ENCODE results near the gene EHMT1.
"Not testable (repeated sequence)": the region's sequence is repeated elsewhere in the genome, so short reads cannot be mapped to it uniquely, and the experiment has no call there.

The EHMT1 gene

DNA sequence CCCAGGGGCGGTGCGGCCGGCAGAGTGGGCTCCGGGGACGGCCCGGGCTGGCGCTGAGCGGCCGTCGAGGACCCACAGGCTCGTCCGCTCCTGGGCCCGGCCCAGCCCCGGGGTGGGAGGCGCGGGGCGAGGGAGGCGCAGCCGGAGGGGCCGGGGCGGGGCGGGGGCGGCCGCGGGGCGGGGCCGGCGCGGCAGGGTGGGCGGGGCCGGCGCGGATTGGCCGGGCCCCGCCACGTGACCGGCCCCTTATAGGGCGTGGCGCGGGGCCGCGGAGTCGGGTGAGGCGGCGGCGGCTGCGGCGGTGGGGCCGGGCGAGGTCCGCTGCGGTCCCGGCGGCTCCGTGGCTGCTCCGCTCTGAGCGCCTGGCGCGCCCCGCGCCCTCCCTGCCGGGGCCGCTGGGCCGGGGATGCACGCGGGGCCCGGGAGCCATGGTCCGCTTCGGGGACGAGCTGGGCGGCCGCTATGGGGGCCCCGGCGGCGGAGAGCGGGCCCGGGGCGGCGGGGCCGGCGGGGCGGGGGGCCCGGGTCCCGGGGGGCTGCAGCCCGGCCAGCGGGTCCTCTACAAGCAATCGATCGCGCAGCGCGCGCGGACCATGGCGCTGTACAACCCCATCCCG lies 258.8 kb downstream of the EHMT1 start, which contains the start of gene CACNA1B:
Gene CACNA1B, plus strand, starts transcription at position 277 of the 617 bp plus-strand sequence. Its CDS starts 152 bp downstream, at position 429.
- not testable (repeated sequence) for DNase-seq (ENCODE audit: insufficient read length, low spot score); FAIRE-seq

DNA sequence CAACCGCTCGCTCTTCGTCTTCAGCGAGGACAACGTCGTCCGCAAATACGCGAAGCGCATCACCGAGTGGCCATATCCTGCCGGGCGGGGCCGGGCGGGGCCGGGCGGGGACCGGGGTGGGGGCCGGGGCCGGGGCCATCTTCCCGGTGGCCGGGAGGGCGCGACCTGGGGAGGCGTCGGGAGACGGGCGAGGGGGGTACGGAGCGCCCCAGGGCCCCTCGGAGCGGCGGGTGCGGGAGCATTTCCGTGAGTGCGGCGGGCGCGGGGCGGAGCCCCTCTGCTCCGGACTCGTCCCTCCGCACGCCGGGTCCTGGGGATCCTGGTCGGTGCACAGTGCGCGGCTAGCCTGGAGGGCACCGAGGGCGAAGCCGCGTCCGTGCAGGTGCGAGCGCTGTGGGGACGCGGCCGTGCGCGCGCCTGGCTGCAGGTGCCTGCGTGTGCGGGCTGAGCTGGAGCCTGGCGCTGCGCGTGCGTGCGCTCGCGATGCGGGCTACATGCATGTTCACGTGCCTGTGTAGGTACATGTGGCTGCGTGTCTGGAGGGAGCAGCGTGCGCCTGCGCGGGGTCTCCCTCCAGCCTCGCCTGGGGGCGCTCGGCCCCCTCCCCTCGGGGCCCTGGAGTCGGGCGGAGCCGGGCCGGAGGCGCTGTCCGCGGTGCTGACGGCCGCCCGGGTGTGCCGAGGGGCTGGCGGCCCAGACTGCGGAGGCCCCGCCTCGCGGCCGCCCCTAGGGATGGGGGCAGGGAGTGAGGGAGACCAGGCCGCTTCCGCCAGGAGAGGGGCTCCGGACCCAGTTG lies 259.5 kb downstream of the EHMT1 start:
- DNase-seq (ENCODE audit: insufficient read length, low spot score) (peak; percentile 46), FAIRE-seq (no peak)

DNA sequence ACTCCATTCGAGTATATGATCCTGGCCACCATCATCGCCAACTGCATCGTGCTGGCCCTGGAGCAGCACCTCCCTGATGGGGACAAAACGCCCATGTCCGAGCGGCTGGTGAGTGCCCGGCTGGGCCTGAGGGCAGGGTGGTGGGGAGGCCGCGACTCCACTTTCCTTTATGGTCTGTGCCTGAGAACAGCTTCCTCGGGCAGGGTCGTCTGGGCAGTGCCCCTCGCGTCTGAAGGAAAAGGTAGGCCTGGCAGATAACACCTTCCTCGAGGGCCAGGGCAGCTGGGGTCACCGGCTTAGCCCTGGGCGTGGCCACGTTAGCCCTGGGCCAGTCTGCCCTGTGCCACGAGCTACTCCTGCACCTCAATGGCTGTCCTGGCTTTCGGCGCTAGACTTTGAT lies 260.2 kb downstream of the EHMT1 start:
- no peak for DNase-seq (ENCODE audit: insufficient read length, low spot score)
- no peak for FAIRE-seq

DNA sequence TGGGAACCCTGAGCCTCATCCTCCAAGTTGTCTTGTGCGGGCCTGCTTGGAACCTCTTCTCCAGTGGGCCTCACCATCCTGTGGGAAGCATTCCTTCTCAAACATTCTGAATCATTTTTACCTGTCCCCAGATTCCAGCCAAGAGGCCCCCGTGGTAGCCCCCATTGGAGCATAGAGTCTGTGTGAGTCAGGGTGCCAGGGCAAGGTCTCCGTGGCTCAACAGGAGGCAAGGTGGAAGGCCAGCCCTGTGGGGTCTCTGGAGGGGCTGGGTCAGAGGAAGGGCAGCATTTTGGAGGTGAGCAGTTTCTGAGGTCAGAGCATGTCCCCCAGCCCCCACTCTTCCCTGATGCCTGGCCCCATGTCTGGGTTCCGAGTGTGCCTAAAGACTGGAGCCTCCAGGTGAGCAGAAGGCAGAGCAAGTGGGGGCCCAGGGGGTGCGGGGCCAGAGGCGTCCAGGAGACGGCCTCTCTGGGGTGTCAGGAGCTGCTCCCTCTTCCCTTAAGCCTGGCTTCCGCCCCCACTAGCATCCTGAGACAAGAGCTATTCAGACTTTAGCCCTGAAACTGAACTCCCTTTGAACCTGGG lies 260.9 kb downstream of the EHMT1 start:
- DNase-seq (ENCODE audit: insufficient read length, low spot score) (no peak), FAIRE-seq (no peak)

DNA sequence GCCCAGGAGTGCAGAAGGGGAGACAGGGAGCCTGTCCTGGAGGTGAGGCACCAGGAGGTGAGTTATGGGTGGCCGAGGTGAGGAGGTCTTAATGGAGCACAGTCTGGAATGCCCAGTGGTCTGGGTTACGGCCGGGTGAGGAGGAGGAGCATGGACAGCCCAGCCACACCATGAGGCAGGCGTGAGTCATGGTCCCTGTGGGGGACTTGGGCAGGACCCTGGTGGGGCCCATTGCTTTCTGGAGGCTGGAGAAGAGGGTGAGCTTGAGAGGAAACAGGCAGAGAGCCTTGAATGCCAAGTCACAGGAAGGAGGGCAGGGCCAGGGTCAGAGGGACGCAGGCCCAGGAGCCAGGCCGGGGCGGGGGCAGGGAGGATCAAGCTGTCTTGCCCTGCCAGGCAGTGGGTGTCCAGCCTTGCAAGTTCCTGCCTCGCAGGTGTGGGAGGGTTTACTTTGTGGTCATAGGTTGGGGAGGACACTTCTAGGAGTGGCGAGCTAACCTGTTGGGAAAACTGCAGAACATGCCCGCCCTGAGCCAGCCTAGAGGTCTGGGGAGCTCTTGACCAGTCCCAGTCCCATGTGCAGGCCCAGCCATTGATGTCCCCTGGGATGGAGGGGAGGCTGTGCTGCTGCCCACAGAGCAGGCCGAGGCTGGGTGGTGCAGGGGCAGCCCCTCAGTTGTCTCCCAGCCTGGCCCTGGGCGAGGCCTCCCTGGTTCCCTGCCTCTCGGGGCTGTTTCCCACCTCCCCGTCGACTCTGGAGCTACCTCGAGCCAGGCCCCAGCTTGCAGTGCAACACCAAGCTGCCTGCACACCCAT lies 261.6 kb downstream of the EHMT1 start:
- no peak for DNase-seq (ENCODE audit: insufficient read length, low spot score)
- no peak for FAIRE-seq

DNA sequence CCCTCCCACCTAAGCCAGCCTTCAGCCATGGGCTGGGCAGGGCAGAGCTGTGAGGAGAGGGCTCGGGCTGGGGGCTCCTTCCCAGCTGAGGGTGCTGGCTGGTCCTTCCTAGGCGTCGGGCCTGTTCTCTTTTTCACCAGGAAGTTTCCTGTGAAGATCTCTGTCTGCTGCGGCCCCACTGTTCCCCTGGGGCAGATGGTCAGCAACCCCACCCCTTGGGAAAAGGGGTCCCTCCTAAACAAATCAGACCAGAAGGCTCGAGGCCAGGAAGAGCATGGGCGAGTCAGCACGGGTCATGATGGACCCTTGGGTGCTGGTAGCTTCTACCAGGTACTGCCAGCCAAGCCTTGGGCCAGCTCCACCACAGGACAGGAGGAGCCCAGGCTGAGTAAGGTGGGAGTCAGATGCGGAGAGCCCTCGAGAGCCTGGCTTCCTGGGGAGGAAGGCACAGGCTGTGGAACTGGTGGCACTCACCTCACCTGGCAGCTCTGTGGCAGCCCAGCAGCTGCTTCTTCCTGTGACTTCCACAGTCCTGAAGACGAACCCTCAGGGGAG lies 262.2 kb downstream of the EHMT1 start:
- no peak for FAIRE-seq
- no peak for DNase-seq (ENCODE audit: insufficient read length, low spot score)

DNA sequence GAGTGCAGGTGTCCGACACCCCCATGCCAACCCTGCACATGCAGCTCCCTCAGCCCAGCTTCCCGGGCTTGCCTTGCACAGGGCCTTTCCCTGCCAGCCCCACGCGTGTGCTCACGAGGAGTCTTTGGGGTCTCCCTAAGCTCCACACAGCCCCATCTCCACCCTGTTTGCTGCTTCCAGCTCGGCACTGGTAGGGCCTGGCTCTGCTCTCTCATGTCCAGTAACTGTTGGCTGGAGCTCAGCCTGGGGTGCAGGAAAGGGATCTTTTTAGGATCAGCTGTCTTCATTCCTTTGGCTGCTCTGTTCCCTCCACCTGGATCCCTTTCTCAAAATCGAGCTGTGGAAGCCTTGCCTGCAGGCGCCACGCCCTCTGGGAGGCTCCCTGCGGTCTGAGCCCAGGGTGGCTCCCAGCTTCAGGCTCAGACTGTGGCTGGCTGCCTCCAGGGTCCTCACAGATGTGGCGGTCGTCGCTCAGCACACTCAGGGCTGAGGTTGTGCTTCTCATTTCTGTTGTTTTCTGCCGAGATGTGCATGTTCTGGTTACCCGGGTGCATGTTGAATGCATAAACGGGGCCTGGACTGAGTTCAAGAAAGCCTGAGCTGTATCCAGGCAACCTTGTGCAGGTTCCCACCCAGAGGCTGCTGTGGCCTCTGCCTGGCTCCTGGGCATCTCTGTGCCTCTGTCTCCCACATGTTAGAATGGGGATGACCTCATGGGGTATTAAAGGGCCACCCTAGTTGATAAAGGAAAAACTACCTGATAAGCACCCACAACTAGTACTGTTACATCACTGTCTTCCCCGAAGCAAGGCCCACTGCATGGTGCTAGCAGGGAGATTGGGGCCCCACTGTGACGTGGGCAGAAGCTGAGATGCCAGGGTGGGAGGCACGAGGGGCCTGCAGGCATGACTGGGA lies 263.0 kb downstream of the EHMT1 start:
- DNase-seq (ENCODE audit: insufficient read length, low spot score) (no peak), FAIRE-seq (no peak)

DNA sequence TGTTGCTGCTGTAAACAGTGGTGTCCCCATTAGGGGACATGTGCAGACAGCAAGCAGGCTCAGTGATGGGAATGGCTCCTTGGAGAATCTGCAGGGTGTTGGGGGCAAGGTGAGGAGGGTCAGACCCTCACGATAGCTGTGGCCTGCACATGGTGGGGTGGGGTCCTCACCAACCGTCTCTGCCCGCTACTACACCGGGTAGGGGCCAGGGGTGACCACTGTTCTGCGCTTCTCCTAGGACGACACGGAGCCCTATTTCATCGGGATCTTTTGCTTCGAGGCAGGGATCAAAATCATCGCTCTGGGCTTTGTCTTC lies 263.7 kb downstream of the EHMT1 start:
- DNase-seq (ENCODE audit: insufficient read length, low spot score), result no peak
- FAIRE-seq, result no peak

DNA sequence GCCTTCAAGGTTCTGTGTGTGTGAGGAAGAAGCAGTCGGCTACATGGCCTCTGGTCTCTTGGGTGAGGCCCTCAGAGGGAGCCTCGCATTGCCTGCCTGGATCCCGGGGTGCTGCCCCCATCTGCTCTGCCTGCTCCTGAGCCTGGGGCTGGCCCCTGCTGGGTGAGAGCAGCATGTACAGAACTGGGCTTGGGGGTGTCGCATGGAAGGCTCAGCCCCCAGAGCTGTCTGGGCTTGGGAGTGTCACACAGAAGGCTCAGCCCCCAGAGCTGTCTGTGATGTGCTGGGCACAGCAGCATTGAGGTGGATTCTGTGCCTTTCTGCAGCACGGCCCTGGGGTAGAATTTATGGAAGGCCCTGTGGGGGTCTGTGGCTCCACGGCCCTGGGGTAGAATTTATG lies 265.2 kb downstream of the EHMT1 start:
- FAIRE-seq; DNase-seq (ENCODE audit: insufficient read length, low spot score): not testable (repeated sequence)

DNA sequence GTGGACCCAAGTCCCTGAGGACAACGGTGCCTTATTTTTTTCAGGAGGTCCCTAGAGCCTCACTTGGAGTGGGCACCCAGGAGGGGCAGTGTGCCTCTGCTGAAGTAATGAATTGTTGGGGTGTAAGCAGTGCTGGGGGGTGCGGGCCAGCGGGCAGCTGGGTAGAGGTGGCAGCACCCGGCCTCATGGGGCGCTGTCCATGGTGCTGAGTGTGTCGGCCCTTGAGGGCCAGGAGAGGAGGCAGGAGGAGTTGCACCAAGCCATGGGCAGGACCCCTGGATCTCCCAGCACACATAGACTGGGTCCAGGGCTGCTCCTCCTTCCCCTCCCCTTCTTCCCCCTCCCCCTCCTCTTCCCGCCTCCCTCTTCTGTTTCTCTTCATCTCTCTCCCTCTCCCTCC lies 265.7 kb downstream of the EHMT1 start:
- DNase-seq (ENCODE audit: insufficient read length, low spot score); FAIRE-seq: not testable (repeated sequence)

DNA sequence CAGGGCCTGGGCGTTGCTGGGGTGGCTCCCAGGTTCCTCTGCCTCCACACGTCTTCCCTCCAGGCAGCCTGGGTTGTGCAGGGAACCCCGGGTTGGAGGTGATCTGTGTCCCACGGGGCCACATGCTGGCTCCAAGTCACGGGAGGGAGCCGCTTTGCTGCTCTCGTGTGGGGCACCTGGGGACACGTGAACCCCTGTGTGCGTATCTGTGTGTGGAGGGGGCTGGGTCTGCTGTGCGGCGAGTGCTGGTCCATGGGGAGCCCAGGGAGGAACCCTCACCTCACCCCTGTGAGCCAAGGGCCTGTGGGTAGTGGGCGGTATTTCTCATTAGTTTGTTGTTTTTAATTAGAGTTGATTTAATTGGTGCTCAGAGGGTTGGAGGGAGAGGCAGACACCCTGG lies 266.3 kb downstream of the EHMT1 start:
- not testable (repeated sequence) for FAIRE-seq; DNase-seq (ENCODE audit: insufficient read length, low spot score)
